HEK293 (cell line): ENCODE results near the gene DUS1L.

Experiments used
- BCL6B ChIP-seq: fragments of 450-650 bp; formaldehyde crosslinking; IDR thresholded peaks from 2 replicates; pipeline ENCODE4 v1.5.1; 2017; ENCODE audit warnings: missing biosample characterization, missing genetic modification characterization
- GLI4 ChIP-seq: fragments of 450-650 bp; formaldehyde crosslinking; IDR thresholded peaks from 2 replicates; pipeline ENCODE4 v1.5.1; 2016; ENCODE audit warnings: missing biosample characterization, missing genetic modification characterization
- HOXA7 ChIP-seq: sonication (generic); formaldehyde crosslinking; IDR thresholded peaks from 2 replicates; pipeline ENCODE4 v1.8.1; 2022; ENCODE audit warnings: missing genetic modification reagents, borderline replicate concordance
- HOXD13 ChIP-seq: sonication (generic); formaldehyde crosslinking; IDR thresholded peaks from 2 replicates; pipeline ENCODE4 v1.8.0; 2022; ENCODE audit warnings: missing genetic modification reagents, borderline replicate concordance
- KLF7 ChIP-seq: fragments of 450-650 bp; formaldehyde crosslinking; IDR thresholded peaks from 2 replicates; pipeline ENCODE4 v1.5.1; 2016; ENCODE audit warnings: missing biosample characterization, missing genetic modification characterization, borderline replicate concordance
- PRDM1 ChIP-seq: fragments of 450-650 bp; formaldehyde crosslinking; IDR thresholded peaks from 2 replicates; pipeline ENCODE4; 2016; ENCODE audit warnings: missing biosample characterization, missing genetic modification characterization
- PRDM4 ChIP-seq: fragments of 450-650 bp; formaldehyde crosslinking; IDR thresholded peaks from 2 replicates; pipeline ENCODE4 v1.5.1; 2017; ENCODE audit warnings: missing biosample characterization, missing genetic modification characterization
- SCRT2 ChIP-seq: fragments of 450-650 bp; formaldehyde crosslinking; IDR thresholded peaks from 2 replicates; pipeline ENCODE4 v1.5.1; 2016; ENCODE audit warnings: missing biosample characterization, missing genetic modification characterization
- SP2 ChIP-seq: fragments of 450-650 bp; formaldehyde crosslinking; IDR thresholded peaks from 2 replicates; pipeline ENCODE4 v1.5.1; 2016; ENCODE audit warnings: missing biosample characterization, missing genetic modification characterization
- ZBTB7A ChIP-seq: fragments of 450-650 bp; formaldehyde crosslinking; IDR thresholded peaks from 2 replicates; pipeline ENCODE4 v1.5.1; 2016; ENCODE audit warnings: low read depth, missing biosample characterization, missing genetic modification characterization
- ZFP41 ChIP-seq: fragments of 450-650 bp; formaldehyde crosslinking; IDR thresholded peaks from 2 replicates; pipeline ENCODE4 v1.5.1; 2016; ENCODE audit warnings: missing biosample characterization, missing genetic modification characterization, borderline replicate concordance
- ZFP69B ChIP-seq: fragments of 450-650 bp; formaldehyde crosslinking; IDR thresholded peaks from 2 replicates; pipeline ENCODE4 v1.5.1; 2016; ENCODE audit warnings: missing biosample characterization, missing genetic modification characterization
- ZIC2 ChIP-seq: fragments of 450-650 bp; formaldehyde crosslinking; IDR thresholded peaks from 2 replicates; pipeline ENCODE4 v1.5.1; 2016; ENCODE audit warnings: missing biosample characterization, missing genetic modification characterization
- ZNF114 ChIP-seq: fragments of 450-650 bp; formaldehyde crosslinking; IDR thresholded peaks from 2 replicates; pipeline ENCODE4 v1.5.0; 2017; ENCODE audit warnings: missing biosample characterization, missing genetic modification characterization
- ZNF155 ChIP-seq: fragments of 450-650 bp; formaldehyde crosslinking; IDR thresholded peaks from 2 replicates; pipeline ENCODE4 v1.5.1; 2016; ENCODE audit warnings: missing biosample characterization, missing genetic modification characterization
- ZNF223 ChIP-seq: fragments of 450-650 bp; formaldehyde crosslinking; IDR thresholded peaks from 2 replicates; pipeline ENCODE4 v1.5.1; 2016; ENCODE audit warnings: missing biosample characterization, missing genetic modification characterization
- ZNF239 ChIP-seq: fragments of 450-650 bp; formaldehyde crosslinking; IDR thresholded peaks from 2 replicates; pipeline ENCODE4 v1.5.1; 2016; ENCODE audit warnings: missing biosample characterization, missing genetic modification characterization
- ZNF324 ChIP-seq: fragments of 450-650 bp; formaldehyde crosslinking; IDR thresholded peaks from 2 replicates; pipeline ENCODE4 v1.5.1; 2016; ENCODE audit warnings: missing biosample characterization, missing genetic modification characterization
- ZNF350 ChIP-seq: fragments of 450-650 bp; formaldehyde crosslinking; IDR thresholded peaks from 2 replicates; pipeline ENCODE4 v1.5.0; 2017; ENCODE audit warnings: missing biosample characterization, mild to moderate bottlenecking, missing genetic modification characterization
- ZNF354C ChIP-seq: fragments of 450-650 bp; formaldehyde crosslinking; IDR thresholded peaks from 2 replicates; pipeline ENCODE4 v1.5.1; 2016; ENCODE audit warnings: missing biosample characterization, missing genetic modification characterization, low read depth, borderline replicate concordance
- ZNF416 ChIP-seq: fragments of 450-650 bp; formaldehyde crosslinking; IDR thresholded peaks from 2 replicates; pipeline ENCODE4 v1.5.1; 2016; ENCODE audit warnings: missing biosample characterization, missing genetic modification characterization
- ZNF510 ChIP-seq: fragments of 450-650 bp; formaldehyde crosslinking; IDR thresholded peaks from 2 replicates; pipeline ENCODE4 v1.5.1; 2018; ENCODE audit warnings: mild to moderate bottlenecking, missing genetic modification characterization, missing biosample characterization; ENCODE audit not compliant: insufficient replicate concordance
- ZNF513 ChIP-seq: fragments of 450-650 bp; IDR thresholded peaks from 2 replicates; pipeline ENCODE4 v1.5.1; 2018; ENCODE audit warnings: missing biosample characterization, missing genetic modification characterization
- ZNF544 ChIP-seq: fragments of 450-650 bp; formaldehyde crosslinking; IDR thresholded peaks from 2 replicates; pipeline ENCODE4 v1.5.0; 2017; ENCODE audit warnings: missing biosample characterization, missing genetic modification characterization
- ZNF548 ChIP-seq: fragments of 450-650 bp; formaldehyde crosslinking; IDR thresholded peaks from 2 replicates; pipeline ENCODE4 v1.5.1; 2016; ENCODE audit warnings: missing biosample characterization, missing genetic modification characterization
- ZNF580 ChIP-seq: fragments of 450-650 bp; formaldehyde crosslinking; IDR thresholded peaks from 2 replicates; pipeline ENCODE4 v1.5.1; 2016; ENCODE audit warnings: missing biosample characterization, missing genetic modification characterization
- ZNF626 ChIP-seq: fragments of 450-650 bp; sonication (Bioruptor Pico); formaldehyde crosslinking; IDR thresholded peaks from 2 replicates; pipeline ENCODE4 v1.5.1; 2018; ENCODE audit warnings: missing biosample characterization, missing genetic modification characterization, inconsistent platforms
- ZNF629 ChIP-seq: fragments of 450-650 bp; formaldehyde crosslinking; IDR thresholded peaks from 2 replicates; pipeline ENCODE4 v1.5.1; 2017; ENCODE audit warnings: missing biosample characterization, missing genetic modification characterization
- ZNF785 ChIP-seq: fragments of 450-650 bp; formaldehyde crosslinking; IDR thresholded peaks from 2 replicates; pipeline ENCODE4 v1.5.1; 2016; ENCODE audit warnings: missing biosample characterization, missing genetic modification characterization
- ZNF791 ChIP-seq: fragments of 450-650 bp; formaldehyde crosslinking; IDR thresholded peaks from 2 replicates; pipeline ENCODE4 v1.5.1; 2016; ENCODE audit warnings: missing biosample characterization, missing genetic modification characterization
- TF ChIP-seq, protein P1 (sequence below): fragments of 450-650 bp; formaldehyde crosslinking; IDR thresholded peaks from 2 replicates; pipeline ENCODE4 v1.5.1; 2016; ENCODE audit warnings: missing biosample characterization, missing genetic modification characterization, low read depth
- TF ChIP-seq, protein P2 (sequence below): fragments of 450-650 bp; formaldehyde crosslinking; IDR thresholded peaks from 2 replicates; pipeline ENCODE4 v1.5.1; 2016; ENCODE audit warnings: missing biosample characterization, missing genetic modification characterization

The DUS1L gene

GRCh38 chr17:82030470-82031302 is 34.9 kb downstream of the DUS1L start (continued):
- TF ChIP-seq ZNF239 (tag by site-specific recombination) = no peak
- TF ChIP-seq KLF7 (tag by site-specific recombination) = peak; percentile 10; the same call in 1 of the 2 replicates
- no peak for TF ChIP-seq ZNF785 (tag by site-specific recombination)
- TF ChIP-seq PRDM1 (tag by site-specific recombination) = no peak
- TF ChIP-seq SCRT2 (tag by site-specific recombination) = no peak
- no peak for TF ChIP-seq ZFP41 (tag by site-specific recombination)
- TF ChIP-seq ZNF544 (tag by site-specific recombination) = no peak
- no peak for TF ChIP-seq ZNF114 (tag by site-specific recombination)
- no peak for TF ChIP-seq HOXA7 (CRISPR knock-in tag)
- no peak for TF ChIP-seq ZNF350 (tag by site-specific recombination)
- no peak for TF ChIP-seq ZNF510 (tag by site-specific recombination)
- TF ChIP-seq ZNF791 = no peak
- peak; percentile 57; the same call in 1 of the 2 replicates for TF ChIP-seq ZNF629 (tag by site-specific recombination)
- TF ChIP-seq ZIC2 = peak; percentile 69
- TF ChIP-seq BCL6B = no peak
- TF ChIP-seq ZNF580 = no peak
- TF ChIP-seq ZBTB7A (tag by site-specific recombination) = peak; percentile 65
- TF ChIP-seq ZNF416 (tag by site-specific recombination) = no peak
- no peak for TF ChIP-seq ZNF223 (tag by site-specific recombination)
- no peak for TF ChIP-seq ZNF513
- TF ChIP-seq ZNF626 (tag by site-specific recombination) = no peak
- TF ChIP-seq HOXD13 = no peak
- no peak for TF ChIP-seq PRDM4 (tag by site-specific recombination)
- TF ChIP-seq ZNF155 (tag by site-specific recombination) = no peak
- no peak for TF ChIP-seq ZFP69B
- no peak for TF ChIP-seq GLI4
- TF ChIP-seq, protein P1, sequence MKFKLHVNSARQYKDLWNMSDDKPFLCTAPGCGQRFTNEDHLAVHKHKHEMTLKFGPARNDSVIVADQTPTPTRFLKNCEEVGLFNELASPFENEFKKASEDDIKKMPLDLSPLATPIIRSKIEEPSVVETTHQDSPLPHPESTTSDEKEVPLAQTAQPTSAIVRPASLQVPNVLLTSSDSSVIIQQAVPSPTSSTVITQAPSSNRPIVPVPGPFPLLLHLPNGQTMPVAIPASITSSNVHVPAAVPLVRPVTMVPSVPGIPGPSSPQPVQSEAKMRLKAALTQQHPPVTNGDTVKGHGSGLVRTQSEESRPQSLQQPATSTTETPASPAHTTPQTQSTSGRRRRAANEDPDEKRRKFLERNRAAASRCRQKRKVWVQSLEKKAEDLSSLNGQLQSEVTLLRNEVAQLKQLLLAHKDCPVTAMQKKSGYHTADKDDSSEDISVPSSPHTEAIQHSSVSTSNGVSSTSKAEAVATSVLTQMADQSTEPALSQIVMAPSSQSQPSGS (tag by site-specific recombination) = no peak
- no peak; the same call in 1 of the 2 replicates for TF ChIP-seq ZNF324 (tag by site-specific recombination)
- TF ChIP-seq ZNF354C (tag by site-specific recombination) = no peak
- TF ChIP-seq, protein P2, sequence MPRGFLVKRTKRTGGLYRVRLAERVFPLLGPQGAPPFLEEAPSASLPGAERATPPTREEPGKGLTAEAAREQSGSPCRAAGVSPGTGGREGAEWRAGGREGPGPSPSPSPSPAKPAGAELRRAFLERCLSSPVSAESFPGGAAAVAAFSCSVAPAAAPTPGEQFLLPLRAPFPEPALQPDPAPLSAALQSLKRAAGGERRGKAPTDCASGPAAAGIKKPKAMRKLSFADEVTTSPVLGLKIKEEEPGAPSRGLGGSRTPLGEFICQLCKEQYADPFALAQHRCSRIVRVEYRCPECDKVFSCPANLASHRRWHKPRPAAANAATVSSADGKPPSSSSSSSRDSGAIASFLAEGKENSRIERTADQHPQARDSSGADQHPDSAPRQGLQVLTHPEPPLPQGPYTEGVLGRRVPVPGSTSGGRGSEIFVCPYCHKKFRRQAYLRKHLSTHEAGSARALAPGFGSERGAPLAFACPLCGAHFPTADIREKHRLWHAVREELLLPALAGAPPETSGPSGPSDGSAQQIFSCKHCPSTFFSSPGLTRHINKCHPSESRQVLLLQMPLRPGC (tag by site-specific recombination) = no peak
- peak; percentile 48 for TF ChIP-seq SP2 (tag by site-specific recombination)
- no peak for TF ChIP-seq ZNF548 (tag by site-specific recombination)
